HepG2 (cell line): ENCODE results near the gene RMI2.

ENCODE experiments used
- CREB1 ChIP-seq, 2 experiments: fragments of 450-650 bp in 1 of 2; IDR thresholded peaks; 2 replicates each; pipeline ENCODE4 v1.6.1; 2016 to 2017; ENCODE audit warnings: control low read depth in 1 of 2, mild to moderate bottlenecking in 1 of 2, missing compliant biosample characterization in 1 of 2, missing genetic modification characterization in 1 of 2
- HNRNPUL1 ChIP-seq: fragments of 200-400 bp; formaldehyde crosslinking; IDR thresholded peaks from 2 replicates; pipeline ENCODE4 v1.6.1; 2017; ENCODE audit warnings: low read depth, mild to moderate bottlenecking, low read length, moderate library complexity
- JUNB ChIP-seq: sonication (generic); formaldehyde crosslinking; IDR thresholded peaks from 2 replicates; pipeline ENCODE4 v1.8.0; 2022; ENCODE audit warnings: missing genetic modification reagents, mild to moderate bottlenecking, borderline replicate concordance
- MTERF4 ChIP-seq: sonication (generic); formaldehyde crosslinking; IDR thresholded peaks from 2 replicates; pipeline ENCODE4 v1.8.0; 2023; ENCODE audit warnings: mild to moderate bottlenecking, missing genetic modification reagents
- ZNF510 ChIP-seq: sonication (generic); formaldehyde crosslinking; IDR thresholded peaks from 2 replicates; pipeline ENCODE4 v1.4.0; 2020; ENCODE audit warnings: low read depth, mild to moderate bottlenecking, missing genetic modification reagents

DNA sequence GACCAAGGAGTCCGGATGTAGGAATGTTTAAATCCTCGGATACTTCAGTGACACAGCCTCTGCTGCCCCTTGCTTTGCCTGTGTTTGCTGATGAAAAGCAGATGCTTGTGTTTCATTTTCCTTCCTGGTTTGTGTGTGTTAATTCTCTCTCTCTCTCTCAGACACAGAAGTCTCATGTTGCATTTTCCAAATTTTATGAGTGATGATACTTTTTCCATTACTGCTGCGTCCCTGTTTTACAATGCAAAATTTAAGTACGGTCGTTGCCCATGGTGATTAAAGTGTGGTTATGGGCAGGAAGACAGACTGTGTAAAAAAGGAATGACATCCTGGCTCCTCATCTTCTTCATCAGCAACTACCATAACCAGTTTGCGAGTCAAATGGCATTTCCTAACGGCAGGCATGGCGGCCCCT, 5.7 kb downstream of the RMI2 start:
- TF ChIP-seq HNRNPUL1, result no peak
- no peak for TF ChIP-seq MTERF4 (CRISPR knock-in tag)
- no peak for TF ChIP-seq JUNB
- TF ChIP-seq CREB1 (IDR thresholded peaks at IDR 0.05), result no peak
- TF ChIP-seq CREB1 (CRISPR knock-in tag; IDR thresholded peaks at IDR 0.05), result no peak
- no peak for TF ChIP-seq ZNF510 (CRISPR knock-in tag)
